ENCODE measurements around the gene WHRN.

Gene WHRN

DNA sequence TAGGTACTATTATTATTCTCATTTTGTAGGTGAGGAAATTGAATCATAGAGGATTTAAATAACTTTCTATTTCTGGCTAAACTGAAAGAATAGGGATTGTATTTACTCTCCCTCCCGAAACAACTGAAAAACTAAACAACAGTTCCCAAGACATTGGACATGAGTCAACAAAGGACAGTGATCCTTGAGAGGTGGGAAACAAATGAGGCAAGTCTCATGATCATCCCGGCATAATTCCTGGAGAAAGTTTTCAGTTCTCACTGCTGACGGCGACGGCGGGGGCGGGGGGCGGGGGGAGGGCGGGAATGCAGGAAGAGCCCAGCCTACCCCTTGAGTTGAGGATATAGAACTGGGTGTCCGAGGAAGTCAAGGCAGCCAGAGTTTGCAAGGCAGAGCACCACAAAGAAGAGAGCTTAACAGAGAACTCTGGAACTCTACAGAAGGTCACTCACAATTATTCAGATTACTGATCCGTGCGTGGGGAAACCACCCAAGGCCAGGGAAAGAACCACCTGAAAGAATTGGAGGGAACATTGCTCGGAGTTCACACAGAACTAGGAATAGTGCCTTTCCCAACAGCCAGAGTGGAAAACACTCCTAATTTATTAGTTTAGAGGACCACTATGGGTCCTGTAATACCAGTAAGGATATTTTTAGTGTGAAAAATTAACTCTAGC, 27.4 kb upstream of the WHRN start:
- Histone ChIP-seq H3K4me3 (ENCODE audit: insufficient read depth, low read depth, low read length, poor library complexity, severe bottlenecking) (no peak overlapping the region), H3K4me1 (ENCODE audit: control insufficient read depth, insufficient read depth, low read length, poor library complexity, severe bottlenecking) (no peaks in the 10 kb centered on the region), H3K27me3 (replicated peaks; ENCODE audit: control insufficient read depth, insufficient read depth, low read length, poor library complexity, severe bottlenecking) (no peaks in the 10 kb centered on the region), H3K9me3 (ENCODE audit: control insufficient read depth, low read length) (no peaks in the 10 kb centered on the region), H3K36me3 (ENCODE audit: control insufficient read depth, insufficient read depth, low read length) (no peaks in the 10 kb centered on the region), H3K27ac (ENCODE audit: insufficient read depth, low read length, poor library complexity, severe bottlenecking) (no peak overlapping the region)
- no peak for DNase-seq

DNA sequence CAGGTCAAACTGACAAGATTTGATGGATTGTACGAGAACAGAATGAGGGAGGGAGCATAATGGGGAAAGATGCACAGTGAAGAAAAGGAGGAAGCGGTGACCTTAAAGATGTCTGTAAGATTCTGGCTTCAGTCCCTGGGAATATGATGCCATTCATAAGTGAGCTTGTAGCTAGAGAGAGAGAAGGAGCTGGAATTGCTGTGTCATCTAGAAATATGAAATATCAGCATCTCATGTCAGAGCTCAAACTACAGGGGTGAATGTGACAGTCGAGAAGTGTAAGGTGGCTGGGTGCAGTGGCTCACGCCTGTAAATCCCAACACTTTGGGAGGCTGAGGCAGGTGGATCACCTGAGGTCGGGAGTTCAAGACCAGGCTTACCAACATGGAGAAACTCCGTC, 24.0 kb upstream of the WHRN start:
- H3K9me3 ChIP-seq (ENCODE audit: control insufficient read depth, low read length) = no peaks in the 10 kb centered on the region
- H3K36me3 ChIP-seq (ENCODE audit: control insufficient read depth, insufficient read depth, low read length) = no peaks in the 10 kb centered on the region
- no peak overlapping the region for H3K4me3 ChIP-seq (ENCODE audit: insufficient read depth, low read depth, low read length, poor library complexity, severe bottlenecking)
- H3K4me1 ChIP-seq (ENCODE audit: control insufficient read depth, insufficient read depth, low read length, poor library complexity, severe bottlenecking) = no peaks in the 10 kb centered on the region
- no peaks in the 10 kb centered on the region for H3K27me3 ChIP-seq (replicated peaks; ENCODE audit: control insufficient read depth, insufficient read depth, low read length, poor library complexity, severe bottlenecking)
- DNase-seq = no peak
- H3K27ac ChIP-seq (ENCODE audit: insufficient read depth, low read length, poor library complexity, severe bottlenecking) = no peak overlapping the region

DNA sequence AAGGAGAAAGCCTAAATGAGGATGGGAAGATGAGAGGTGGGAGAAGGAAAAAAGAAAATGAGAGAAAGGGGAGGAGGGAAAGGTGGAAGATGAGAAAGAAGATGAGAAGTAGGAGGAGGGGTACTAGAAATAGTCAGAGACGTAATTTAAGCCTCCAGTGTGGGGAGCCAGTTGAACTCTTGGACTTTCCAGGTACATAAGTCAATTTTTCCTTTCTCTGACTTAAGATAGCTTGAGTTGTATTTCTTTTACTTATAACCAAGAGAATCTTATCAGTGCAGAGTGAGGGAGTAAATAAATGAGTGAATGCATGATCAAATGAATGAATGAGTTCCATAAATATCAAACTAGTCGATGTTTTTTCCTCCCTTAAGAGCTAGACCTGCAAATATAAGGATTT, 21.5 kb upstream of the WHRN start:
- Histone ChIP-seq H3K4me1 (ENCODE audit: control insufficient read depth, insufficient read depth, low read length, poor library complexity, severe bottlenecking) (no peaks in the 10 kb centered on the region), H3K4me3 (ENCODE audit: insufficient read depth, low read depth, low read length, poor library complexity, severe bottlenecking) (no peak overlapping the region), H3K27ac (ENCODE audit: insufficient read depth, low read length, poor library complexity, severe bottlenecking) (no peak overlapping the region), H3K9me3 (ENCODE audit: control insufficient read depth, low read length) (no peaks in the 10 kb centered on the region), H3K27me3 (replicated peaks; ENCODE audit: control insufficient read depth, insufficient read depth, low read length, poor library complexity, severe bottlenecking) (no peaks in the 10 kb centered on the region), H3K36me3 (ENCODE audit: control insufficient read depth, insufficient read depth, low read length) (no peaks in the 10 kb centered on the region)
- DNase-seq = no peak

DNA sequence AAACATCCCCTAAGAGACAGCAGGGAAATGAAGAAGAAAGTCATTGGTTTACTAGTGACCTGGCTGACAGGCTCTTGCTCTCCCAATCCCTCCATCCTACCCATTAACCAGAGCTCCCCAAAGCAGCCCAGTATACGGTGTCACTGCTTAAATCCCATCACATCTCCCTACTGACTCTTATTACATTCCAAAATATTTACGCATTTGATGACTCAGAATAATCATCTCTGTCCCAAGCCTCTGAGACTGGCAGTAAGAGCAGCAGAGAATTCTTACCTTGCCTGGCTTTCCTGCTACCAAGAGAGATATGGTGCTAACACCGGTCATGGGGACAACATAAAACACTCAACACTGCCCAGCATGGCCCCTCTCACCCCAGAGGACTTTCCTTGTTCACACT, 20.2 kb upstream of the WHRN start:
- no peaks in the 10 kb centered on the region for H3K4me1 ChIP-seq (ENCODE audit: control insufficient read depth, insufficient read depth, low read length, poor library complexity, severe bottlenecking)
- H3K4me3 ChIP-seq (ENCODE audit: insufficient read depth, low read depth, low read length, poor library complexity, severe bottlenecking) = no peak overlapping the region
- H3K27ac ChIP-seq (ENCODE audit: insufficient read depth, low read length, poor library complexity, severe bottlenecking) = no peak overlapping the region
- no peaks in the 10 kb centered on the region for H3K36me3 ChIP-seq (ENCODE audit: control insufficient read depth, insufficient read depth, low read length)
- DNase-seq = no peak
- H3K27me3 ChIP-seq (replicated peaks; ENCODE audit: control insufficient read depth, insufficient read depth, low read length, poor library complexity, severe bottlenecking) = no peaks in the 10 kb centered on the region
- no peaks in the 10 kb centered on the region for H3K9me3 ChIP-seq (ENCODE audit: control insufficient read depth, low read length)

DNA sequence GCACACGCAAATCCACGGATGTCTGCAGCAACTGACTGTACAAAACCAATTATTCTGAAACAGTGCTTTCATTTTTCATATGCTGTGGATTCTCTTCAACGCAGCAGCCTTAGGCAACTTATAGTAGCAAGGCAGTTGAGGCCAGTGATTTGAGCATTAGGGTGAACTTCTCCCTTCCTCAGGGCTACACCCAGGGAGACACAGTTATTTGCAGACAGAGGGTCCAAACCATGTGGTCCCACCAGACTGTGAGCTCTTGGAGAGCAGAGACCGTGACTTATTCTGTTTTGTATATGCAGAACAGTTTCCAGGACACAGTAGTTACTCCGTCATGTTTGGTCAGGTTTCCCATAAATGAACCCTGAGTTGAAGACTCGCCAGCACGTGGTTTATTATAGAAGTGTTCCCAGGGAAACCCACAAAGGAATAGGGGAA, 19.0 kb upstream of the WHRN start:
- no peak overlapping the region for H3K27ac ChIP-seq (ENCODE audit: insufficient read depth, low read length, poor library complexity, severe bottlenecking)
- H3K27me3 ChIP-seq (replicated peaks; ENCODE audit: control insufficient read depth, insufficient read depth, low read length, poor library complexity, severe bottlenecking) = no peaks in the 10 kb centered on the region
- H3K4me1 ChIP-seq (ENCODE audit: control insufficient read depth, insufficient read depth, low read length, poor library complexity, severe bottlenecking) = no peaks in the 10 kb centered on the region
- H3K9me3 ChIP-seq (ENCODE audit: control insufficient read depth, low read length) = no peaks in the 10 kb centered on the region
- H3K36me3 ChIP-seq (ENCODE audit: control insufficient read depth, insufficient read depth, low read length) = no peaks in the 10 kb centered on the region
- no peak overlapping the region for H3K4me3 ChIP-seq (ENCODE audit: insufficient read depth, low read depth, low read length, poor library complexity, severe bottlenecking)
- no peak for DNase-seq

DNA sequence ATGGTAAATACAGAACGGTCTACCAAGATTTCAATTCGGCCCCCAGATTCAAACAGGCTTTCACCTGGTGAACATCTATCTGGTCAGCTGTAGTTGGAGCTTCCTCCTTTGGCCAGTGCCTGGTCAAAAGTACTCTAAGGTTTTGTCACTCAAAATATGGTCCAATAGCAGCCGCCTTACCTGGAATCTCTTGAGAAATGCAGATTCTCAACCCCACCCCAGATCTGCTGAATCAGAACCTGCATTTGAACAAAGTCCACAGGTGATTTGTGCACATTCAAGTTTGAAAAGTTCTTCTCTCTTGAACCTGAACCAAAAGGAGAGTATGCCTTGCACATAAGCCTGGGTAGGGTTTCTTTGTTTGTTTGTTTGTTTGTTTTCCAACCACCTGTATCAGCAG, 17.6 kb upstream of the WHRN start:
- no peaks in the 10 kb centered on the region for H3K36me3 ChIP-seq (ENCODE audit: control insufficient read depth, insufficient read depth, low read length)
- no peaks in the 10 kb centered on the region for H3K27me3 ChIP-seq (replicated peaks; ENCODE audit: control insufficient read depth, insufficient read depth, low read length, poor library complexity, severe bottlenecking)
- DNase-seq = no peak
- H3K4me3 ChIP-seq (ENCODE audit: insufficient read depth, low read depth, low read length, poor library complexity, severe bottlenecking) = no peak overlapping the region
- H3K9me3 ChIP-seq (ENCODE audit: control insufficient read depth, low read length) = no peaks in the 10 kb centered on the region
- H3K4me1 ChIP-seq (ENCODE audit: control insufficient read depth, insufficient read depth, low read length, poor library complexity, severe bottlenecking) = no peaks in the 10 kb centered on the region
- no peak overlapping the region for H3K27ac ChIP-seq (ENCODE audit: insufficient read depth, low read length, poor library complexity, severe bottlenecking)

DNA sequence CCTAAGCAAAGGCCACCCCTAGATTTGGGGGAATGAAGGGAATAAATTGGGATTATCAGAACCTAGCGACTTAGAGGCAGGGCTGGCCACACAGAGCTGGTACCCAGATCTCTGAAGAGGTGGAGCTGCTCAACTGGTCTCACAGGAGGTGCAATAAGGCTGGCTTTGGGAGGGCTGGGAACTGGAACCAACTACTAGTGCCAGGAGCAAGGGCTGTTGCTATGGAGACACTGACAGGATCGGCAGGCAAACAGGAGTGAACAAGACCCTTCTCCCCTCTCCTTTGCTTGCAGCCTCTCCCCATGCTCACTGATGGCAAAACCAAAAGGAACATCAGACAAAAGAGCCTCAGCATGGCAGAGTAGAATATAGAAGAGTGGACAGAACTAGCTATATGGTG, 17.0 kb upstream of the WHRN start:
- Histone ChIP-seq H3K4me3 (ENCODE audit: insufficient read depth, low read depth, low read length, poor library complexity, severe bottlenecking) (no peak overlapping the region), H3K27ac (ENCODE audit: insufficient read depth, low read length, poor library complexity, severe bottlenecking) (no peak overlapping the region), H3K36me3 (ENCODE audit: control insufficient read depth, insufficient read depth, low read length) (no peaks in the 10 kb centered on the region), H3K9me3 (ENCODE audit: control insufficient read depth, low read length) (no peaks in the 10 kb centered on the region), H3K4me1 (ENCODE audit: control insufficient read depth, insufficient read depth, low read length, poor library complexity, severe bottlenecking) (no peaks in the 10 kb centered on the region), H3K27me3 (replicated peaks; ENCODE audit: control insufficient read depth, insufficient read depth, low read length, poor library complexity, severe bottlenecking) (no peaks in the 10 kb centered on the region)
- DNase-seq = no peak

DNA sequence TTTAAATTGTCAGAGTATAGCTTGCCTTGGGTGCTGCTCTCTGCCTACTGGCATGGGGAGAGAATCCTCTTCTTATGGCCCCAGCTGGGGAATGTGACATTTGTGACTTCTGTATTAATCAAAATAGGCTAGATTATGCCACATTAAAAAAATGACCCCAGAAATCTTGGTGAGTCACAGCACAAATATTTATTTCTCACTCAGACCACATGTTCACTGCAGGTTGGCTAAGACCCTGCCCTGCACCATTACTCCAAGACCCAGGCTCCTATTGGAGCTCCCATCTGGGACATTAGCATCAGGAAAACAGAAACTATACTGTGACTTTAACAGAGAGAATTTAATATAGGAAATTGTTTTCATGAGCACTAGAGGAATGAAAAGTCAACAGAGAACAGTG, 16.6 kb upstream of the WHRN start:
- Histone ChIP-seq H3K36me3 (ENCODE audit: control insufficient read depth, insufficient read depth, low read length) (no peaks in the 10 kb centered on the region), H3K27ac (ENCODE audit: insufficient read depth, low read length, poor library complexity, severe bottlenecking) (no peak overlapping the region), H3K4me1 (ENCODE audit: control insufficient read depth, insufficient read depth, low read length, poor library complexity, severe bottlenecking) (no peaks in the 10 kb centered on the region), H3K4me3 (ENCODE audit: insufficient read depth, low read depth, low read length, poor library complexity, severe bottlenecking) (no peak overlapping the region), H3K27me3 (replicated peaks; ENCODE audit: control insufficient read depth, insufficient read depth, low read length, poor library complexity, severe bottlenecking) (no peaks in the 10 kb centered on the region), H3K9me3 (ENCODE audit: control insufficient read depth, low read length) (no peaks in the 10 kb centered on the region)
- DNase-seq = no peak

DNA sequence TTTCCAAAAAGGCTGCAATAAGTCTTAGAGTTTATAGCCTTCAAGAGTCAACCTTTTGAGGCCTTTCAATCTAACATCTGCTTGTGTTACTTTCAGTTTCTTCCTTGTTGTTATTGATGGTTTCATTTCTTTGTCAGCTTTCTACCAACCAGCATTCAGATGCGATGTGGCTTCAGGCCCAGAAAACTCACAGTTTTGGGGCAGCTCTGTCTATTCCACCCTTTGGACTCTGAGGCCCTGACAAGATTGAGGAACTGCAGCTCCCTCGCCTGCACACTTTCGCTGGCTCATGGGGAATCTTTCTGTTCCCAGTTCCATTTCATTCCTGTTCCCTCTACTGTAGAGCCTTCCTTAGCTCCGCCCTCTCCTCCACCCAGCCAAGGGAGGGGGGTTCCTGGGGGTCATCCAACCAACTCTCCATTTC, 13.3 kb upstream of the WHRN start:
- Histone ChIP-seq H3K9me3 (ENCODE audit: control insufficient read depth, low read length) (no peaks in the 10 kb centered on the region), H3K36me3 (ENCODE audit: control insufficient read depth, insufficient read depth, low read length) (no peaks in the 10 kb centered on the region), H3K4me3 (ENCODE audit: insufficient read depth, low read depth, low read length, poor library complexity, severe bottlenecking) (no peak overlapping the region), H3K4me1 (ENCODE audit: control insufficient read depth, insufficient read depth, low read length, poor library complexity, severe bottlenecking) (no peaks in the 10 kb centered on the region), H3K27ac (ENCODE audit: insufficient read depth, low read length, poor library complexity, severe bottlenecking) (no peak overlapping the region), H3K27me3 (replicated peaks; ENCODE audit: control insufficient read depth, insufficient read depth, low read length, poor library complexity, severe bottlenecking) (no peaks in the 10 kb centered on the region)
- no peak for DNase-seq

DNA sequence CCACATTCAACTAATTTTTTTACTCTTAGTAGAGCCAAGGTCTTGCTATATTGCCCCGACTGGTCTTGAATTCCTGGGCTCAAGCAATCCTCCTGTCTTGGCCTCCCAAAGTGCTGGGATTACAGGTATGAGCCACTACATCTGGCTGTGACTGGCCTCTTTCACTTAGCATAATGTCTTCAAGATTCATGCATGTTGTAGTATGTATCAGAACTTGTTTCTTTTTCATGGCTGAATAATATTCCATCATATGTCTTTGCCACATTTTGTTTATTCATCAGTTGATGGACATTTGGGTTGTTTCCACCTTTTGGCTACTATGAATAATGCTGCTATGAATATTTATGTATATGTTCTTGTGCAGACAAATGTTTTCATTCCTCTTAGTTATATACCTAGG, 12.8 kb upstream of the WHRN start:
- no peaks in the 10 kb centered on the region for H3K36me3 ChIP-seq (ENCODE audit: control insufficient read depth, insufficient read depth, low read length)
- no peak overlapping the region for H3K27ac ChIP-seq (ENCODE audit: insufficient read depth, low read length, poor library complexity, severe bottlenecking)
- no peaks in the 10 kb centered on the region for H3K4me1 ChIP-seq (ENCODE audit: control insufficient read depth, insufficient read depth, low read length, poor library complexity, severe bottlenecking)
- no peak for DNase-seq
- H3K9me3 ChIP-seq (ENCODE audit: control insufficient read depth, low read length) = no peaks in the 10 kb centered on the region
- H3K4me3 ChIP-seq (ENCODE audit: insufficient read depth, low read depth, low read length, poor library complexity, severe bottlenecking) = no peak overlapping the region
- H3K27me3 ChIP-seq (replicated peaks; ENCODE audit: control insufficient read depth, insufficient read depth, low read length, poor library complexity, severe bottlenecking) = no peaks in the 10 kb centered on the region

All from effector memory CD4-positive, alpha-beta T cell (primary cell).